Trophoblast cell (in vitro differentiated cells and primary cell): ENCODE measurements around the gene PDE11A.
"Not testable (repeated sequence)": the region's sequence is repeated elsewhere in the genome, so short reads cannot be mapped to it uniquely, and the experiment has no call there.

Source experiments
- DNase-seq, 2 donors: peaks; one replicate each; pipeline ENCODE4 v3.0.0-alpha.2; 2016
- H2AFZ ChIP-seq: 2 replicates; pipeline ENCODE4 v1.6.1; 2013; ENCODE audit warnings: low read length, moderate library complexity, mild to moderate bottlenecking; ENCODE audit not compliant: insufficient read depth, poor library complexity
- H2AK5ac ChIP-seq: 2 replicates; pipeline ENCODE4 v1.6.1; 2013; ENCODE audit warnings: mild to moderate bottlenecking, low read length
- H2BK120ac ChIP-seq: 2 replicates; pipeline ENCODE4 v1.6.1; 2013; ENCODE audit warnings: low read length, mild to moderate bottlenecking, moderate library complexity; ENCODE audit not compliant: insufficient read depth, poor library complexity
- H2BK12ac ChIP-seq: 2 replicates; pipeline ENCODE4 v1.6.1; 2013; ENCODE audit warnings: mild to moderate bottlenecking, low read length, moderate library complexity
- H2BK5ac ChIP-seq: 2 replicates; pipeline ENCODE4 v1.6.1; 2013; ENCODE audit warnings: low read length, low read depth, moderate library complexity, mild to moderate bottlenecking; ENCODE audit not compliant: poor library complexity
- H3K14ac ChIP-seq: 2 replicates; pipeline ENCODE4 v1.6.1; 2013; ENCODE audit warnings: mild to moderate bottlenecking, low read length
- H3K18ac ChIP-seq: 2 replicates; pipeline ENCODE4 v1.6.1; 2013; ENCODE audit warnings: mild to moderate bottlenecking, low read length
- H3K23ac ChIP-seq: 2 replicates; pipeline ENCODE4 v1.6.1; 2013; ENCODE audit warnings: low read length
- H3K27ac ChIP-seq: 2 replicates; pipeline ENCODE4 v1.5.1; 2013; ENCODE audit warnings: low read depth, mild to moderate bottlenecking, inconsistent platforms, low read length, moderate library complexity
- H3K27me3 ChIP-seq: 2 replicates; pipeline ENCODE4 v1.6.1; 2013; ENCODE audit warnings: inconsistent platforms, mild to moderate bottlenecking, low read length, moderate library complexity; ENCODE audit not compliant: insufficient read depth
- H3K36me3 ChIP-seq, 2 experiments: 1 replicate in 1 of 2; 2 replicates in 1 of 2; pipeline ENCODE4 v1.6.1; 2013; ENCODE audit warnings: low read length in 2 of 2, mild to moderate bottlenecking in 2 of 2, moderate library complexity in 1 of 2; ENCODE audit not compliant: insufficient read depth in 2 of 2, control insufficient read depth in 1 of 2
- H3K4ac ChIP-seq: 2 replicates; pipeline ENCODE4 v1.6.1; 2013; ENCODE audit warnings: low read depth, mild to moderate bottlenecking, low read length, moderate library complexity
- H3K4me1 ChIP-seq, 2 experiments: 1 replicate in 1 of 2; 2 replicates in 1 of 2; pipeline ENCODE4 v1.6.1; 2013; ENCODE audit warnings: low read length in 2 of 2, mild to moderate bottlenecking in 2 of 2, moderate library complexity in 1 of 2; ENCODE audit not compliant: insufficient read depth in 2 of 2, control insufficient read depth in 1 of 2
- H3K4me2 ChIP-seq: 2 replicates; pipeline ENCODE4 v1.6.1; 2013; ENCODE audit warnings: inconsistent platforms, mild to moderate bottlenecking, low read length, moderate library complexity
- H3K4me3 ChIP-seq: 2 replicates; pipeline ENCODE4 v1.5.1; 2013; ENCODE audit warnings: mild to moderate bottlenecking, low read depth, low read length, inconsistent platforms
- H3K79me1 ChIP-seq: one replicate; pipeline ENCODE4 v1.6.1; 2013; ENCODE audit warnings: low read length
- H3K79me2 ChIP-seq: 2 replicates; pipeline ENCODE4 v1.6.1; 2013; ENCODE audit warnings: low read length, mild to moderate bottlenecking; ENCODE audit not compliant: control insufficient read depth, insufficient read depth, poor library complexity
- H3K9ac ChIP-seq: 2 replicates; pipeline ENCODE4 v1.6.1; 2013; ENCODE audit warnings: mild to moderate bottlenecking, low read length
- H3K9me3 ChIP-seq: 2 replicates; pipeline ENCODE4 v1.6.1; 2013; ENCODE audit warnings: low read depth, mild to moderate bottlenecking, control low read depth, inconsistent platforms, low read length; ENCODE audit not compliant: insufficient read depth
- H4K12ac ChIP-seq: 2 replicates; pipeline ENCODE4 v1.6.1; 2013; ENCODE audit warnings: low read depth, mild to moderate bottlenecking, low read length, moderate library complexity
- H4K8ac ChIP-seq: 2 replicates; pipeline ENCODE4 v1.6.1; 2013; ENCODE audit warnings: low read depth, mild to moderate bottlenecking, low read length, moderate library complexity
- H4K91ac ChIP-seq: one replicate; pipeline ENCODE4 v1.6.1; 2013; ENCODE audit warnings: low read depth, mild to moderate bottlenecking, low read length, moderate library complexity
- WGBS: extraction: QIAGEN DNeasy Blood & Tissue Kit; methylation state at CpG from one replicate; pipeline ENCODE4 v1.1.7; 2013; ENCODE audit warnings: missing lambda C conversion rate; ENCODE audit not compliant: insufficient read length, insufficient coverage; ENCODE audit errors: extremely low coverage; 5-methylcytosine and 5-hydroxymethylcytosine counted together

Gene PDE11A

DNA sequence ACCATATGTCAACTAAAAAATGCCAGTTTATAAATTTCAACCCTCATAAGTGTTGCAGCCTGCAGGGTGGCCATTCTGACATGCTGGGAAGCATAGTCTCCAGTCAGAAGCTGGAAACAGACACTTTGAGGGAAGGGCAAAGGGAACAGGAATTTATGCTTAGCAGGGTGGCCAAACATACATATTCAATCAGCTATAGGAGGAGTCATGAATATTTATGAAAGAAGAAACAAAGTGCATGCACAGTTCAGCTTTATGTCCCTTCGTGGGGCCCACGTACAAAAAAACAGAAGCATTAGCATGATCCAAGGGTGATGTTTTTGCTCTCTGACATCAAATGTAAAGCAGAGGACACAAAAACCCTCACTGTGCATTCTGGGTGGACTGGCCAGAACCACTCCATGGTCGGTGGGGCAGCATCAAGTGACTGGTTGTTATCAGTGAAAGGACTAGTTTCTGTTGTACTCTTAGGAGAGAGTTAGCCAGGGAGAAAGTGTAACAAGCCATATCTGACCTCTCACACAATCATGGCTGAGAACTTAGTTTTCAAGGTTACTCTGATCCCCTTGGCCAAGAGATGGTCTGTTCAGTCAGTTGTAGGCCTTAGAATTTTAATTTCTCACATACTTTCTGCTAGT lies 9.9 kb upstream of the PDE11A start:
- DNase-seq = no peak
- H3K9ac ChIP-seq = no peak overlapping the region
- no peak overlapping the region for H4K8ac ChIP-seq
- no peak overlapping the region for H4K91ac ChIP-seq
- no peak overlapping the region for H2AFZ ChIP-seq
- H3K79me2 ChIP-seq = no peaks in the 10 kb centered on the region
- no peak overlapping the region for H4K12ac ChIP-seq
- H3K23ac ChIP-seq = no peak overlapping the region
- H3K4me2 ChIP-seq = no peak overlapping the region
- no peak overlapping the region for H3K4ac ChIP-seq
- H3K4me3 ChIP-seq = no peak overlapping the region
- WGBS = no CpG with 5 or more reads among the region's 3 CpGs
- no peak overlapping the region for H2BK12ac ChIP-seq
- H3K9me3 ChIP-seq = no peaks in the 10 kb centered on the region
- no peaks in the 10 kb centered on the region for H3K36me3 ChIP-seq
- H3K79me1 ChIP-seq = no peaks in the 10 kb centered on the region
- no peak overlapping the region for H3K18ac ChIP-seq
- no peak overlapping the region for H2AK5ac ChIP-seq
- H2BK120ac ChIP-seq = no peak overlapping the region
- H2BK5ac ChIP-seq = no peak overlapping the region
- H3K27me3 ChIP-seq = no peaks in the 10 kb centered on the region
- H3K4me1 ChIP-seq = no peaks in the 10 kb centered on the region
- no peak overlapping the region for H3K14ac ChIP-seq
- no peak overlapping the region for H3K27ac ChIP-seq

GRCh38 chr2:178079279-178079678 lies 6.7 kb upstream of the PDE11A start:
- not testable (repeated sequence) for H2BK120ac ChIP-seq, H3K4ac ChIP-seq, H3K23ac ChIP-seq, H3K14ac ChIP-seq, H3K79me2 ChIP-seq, H3K9ac ChIP-seq, H3K79me1 ChIP-seq, H3K18ac ChIP-seq, DNase-seq, H3K27ac ChIP-seq, H3K4me2 ChIP-seq, H2AFZ ChIP-seq, H3K27me3 ChIP-seq, H2BK12ac ChIP-seq, H3K4me1 ChIP-seq, H2BK5ac ChIP-seq, H4K8ac ChIP-seq, H3K9me3 ChIP-seq, H3K4me3 ChIP-seq, H4K91ac ChIP-seq, H3K36me3 ChIP-seq, H4K12ac ChIP-seq, H2AK5ac ChIP-seq
- no CpG with 5 or more reads among the region's 3 CpGs for WGBS

GRCh38 chr2:178076130-178076529 lies 3.6 kb upstream of the PDE11A start:
- Histone ChIP-seq H3K23ac (no peak overlapping the region), H3K27ac (no peak overlapping the region), H3K4me2 (no peak overlapping the region), H2BK12ac (no peak overlapping the region), H2AK5ac (no peak overlapping the region), H3K4me3 (no peak overlapping the region), H3K79me2 (no peaks in the 10 kb centered on the region), H3K36me3 (no peaks in the 10 kb centered on the region), H3K27me3 (no peaks in the 10 kb centered on the region), H3K4ac (no peak overlapping the region), H2BK120ac (no peak overlapping the region), H3K9me3 (no peaks in the 10 kb centered on the region), H3K14ac (no peak overlapping the region), H3K4me1 (peaks cover 4 to 7% of the 10 kb centered on the region in 2 experiments), H2AFZ (no peak overlapping the region), H3K18ac (no peak overlapping the region), H3K9ac (no peak overlapping the region), H4K12ac (no peak overlapping the region), H2BK5ac (no peak overlapping the region), H4K91ac (no peak overlapping the region), H3K79me1 (no peaks in the 10 kb centered on the region), H4K8ac (no peak overlapping the region)
- DNase-seq = no peak

GRCh38 chr2:178075006-178075326 lies 2.4 kb upstream of the PDE11A start:
- H2AK5ac ChIP-seq = no peak overlapping the region
- no peak overlapping the region for H3K9ac ChIP-seq
- no peak overlapping the region for H4K91ac ChIP-seq
- no peak overlapping the region for H3K14ac ChIP-seq
- no peak overlapping the region for H3K4me2 ChIP-seq
- no peak overlapping the region for H3K4ac ChIP-seq
- no peak overlapping the region for H3K18ac ChIP-seq
- H2BK12ac ChIP-seq = no peak overlapping the region
- no CpG with 5 or more reads among the region's 1 CpG for WGBS
- H3K4me3 ChIP-seq = no peak overlapping the region
- no peaks in the 10 kb centered on the region for H3K9me3 ChIP-seq
- no peak overlapping the region for H2AFZ ChIP-seq
- H3K23ac ChIP-seq = no peak overlapping the region
- no peak for DNase-seq
- no peak overlapping the region for H2BK5ac ChIP-seq
- H4K12ac ChIP-seq = no peak overlapping the region
- no peak overlapping the region for H2BK120ac ChIP-seq
- no peaks in the 10 kb centered on the region for H3K79me2 ChIP-seq
- H3K27ac ChIP-seq = no peak overlapping the region
- H3K79me1 ChIP-seq = no peaks in the 10 kb centered on the region
- H3K4me1 ChIP-seq = peaks cover 4 to 7% of the 10 kb centered on the region in 2 experiments
- no peaks in the 10 kb centered on the region for H3K36me3 ChIP-seq
- H4K8ac ChIP-seq = no peak overlapping the region
- H3K27me3 ChIP-seq = no peaks in the 10 kb centered on the region
